Hematopoietic multipotent progenitor cell treated with erythropoietin and hydrocortisone succinate and interleukin-3 and kit ligand, for 8 days (in vitro differentiated cells): ENCODE measurements around the gene SLC17A9.
A peak's percentile ranks its signal among the peaks of the same experiment; 100 is the strongest.

Experiments used
- DNase-seq: peaks from one replicate; pipeline ENCODE4 v3.0.0-alpha.2; 2015

SLC17A9 gene

DNA sequence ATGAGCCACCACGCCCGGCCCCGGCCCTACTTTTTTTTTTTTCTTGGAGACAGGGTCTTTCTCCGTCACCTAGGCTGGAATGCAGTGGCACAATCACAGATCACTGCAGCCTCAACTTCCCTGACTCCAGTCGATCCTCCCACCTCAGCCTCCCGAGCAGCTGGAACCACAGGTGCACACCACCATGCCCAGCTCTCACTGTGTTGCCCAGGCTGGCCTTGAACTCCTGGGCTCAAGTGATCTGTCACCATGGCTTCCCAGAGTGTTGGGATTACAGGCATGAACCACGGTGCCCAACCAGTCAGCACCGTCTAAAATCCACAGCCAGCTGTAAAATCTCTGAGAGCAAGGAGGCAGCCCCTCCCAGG, 17.4 kb downstream of the SLC17A9 start:
- DNase-seq: no peak

DNA sequence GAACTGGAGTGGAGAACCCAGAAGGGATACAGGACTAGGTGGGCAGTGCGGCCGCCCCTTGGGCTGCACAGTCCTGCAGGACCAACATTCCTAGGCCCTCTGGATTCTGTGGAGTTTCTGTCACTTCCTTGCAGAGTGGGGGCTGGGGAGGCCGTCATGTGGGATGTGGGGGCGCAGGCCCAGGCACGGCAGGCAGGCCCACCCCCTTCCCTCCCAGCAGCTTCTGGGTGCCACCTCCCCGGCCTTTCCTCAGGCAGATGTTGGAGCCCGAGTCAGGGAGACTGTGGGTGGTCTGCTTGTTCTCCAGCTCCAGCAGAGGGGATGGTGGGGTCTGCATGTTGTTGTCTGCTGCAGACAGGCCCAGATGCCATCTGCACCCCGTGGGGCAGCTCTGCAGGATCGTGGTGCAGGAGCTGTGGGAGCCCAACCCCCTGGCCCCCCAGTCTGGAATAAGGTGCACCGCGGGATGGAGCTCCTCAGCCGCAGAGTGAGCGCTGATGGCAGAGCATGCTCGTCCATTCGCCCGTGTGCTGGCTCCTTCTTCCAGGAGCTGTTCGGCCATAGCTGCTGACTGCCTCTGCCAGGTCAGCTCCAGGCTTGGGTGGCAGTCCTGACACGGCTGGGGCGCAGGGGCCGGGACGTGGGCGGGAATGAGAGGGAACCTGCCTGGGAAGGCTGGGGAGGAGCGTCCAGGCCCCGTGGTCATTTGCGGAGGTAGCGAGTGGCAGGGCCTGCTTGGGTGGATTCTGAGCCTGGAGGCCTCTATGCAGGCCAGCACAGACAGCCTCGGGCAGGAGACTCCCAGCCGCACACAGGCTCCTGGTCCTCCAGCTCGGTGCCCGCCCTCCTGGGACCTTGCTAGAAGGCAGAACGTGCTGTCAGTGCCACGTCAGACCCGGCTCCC, 18.1 kb downstream of the SLC17A9 start:
- no peak for DNase-seq

DNA sequence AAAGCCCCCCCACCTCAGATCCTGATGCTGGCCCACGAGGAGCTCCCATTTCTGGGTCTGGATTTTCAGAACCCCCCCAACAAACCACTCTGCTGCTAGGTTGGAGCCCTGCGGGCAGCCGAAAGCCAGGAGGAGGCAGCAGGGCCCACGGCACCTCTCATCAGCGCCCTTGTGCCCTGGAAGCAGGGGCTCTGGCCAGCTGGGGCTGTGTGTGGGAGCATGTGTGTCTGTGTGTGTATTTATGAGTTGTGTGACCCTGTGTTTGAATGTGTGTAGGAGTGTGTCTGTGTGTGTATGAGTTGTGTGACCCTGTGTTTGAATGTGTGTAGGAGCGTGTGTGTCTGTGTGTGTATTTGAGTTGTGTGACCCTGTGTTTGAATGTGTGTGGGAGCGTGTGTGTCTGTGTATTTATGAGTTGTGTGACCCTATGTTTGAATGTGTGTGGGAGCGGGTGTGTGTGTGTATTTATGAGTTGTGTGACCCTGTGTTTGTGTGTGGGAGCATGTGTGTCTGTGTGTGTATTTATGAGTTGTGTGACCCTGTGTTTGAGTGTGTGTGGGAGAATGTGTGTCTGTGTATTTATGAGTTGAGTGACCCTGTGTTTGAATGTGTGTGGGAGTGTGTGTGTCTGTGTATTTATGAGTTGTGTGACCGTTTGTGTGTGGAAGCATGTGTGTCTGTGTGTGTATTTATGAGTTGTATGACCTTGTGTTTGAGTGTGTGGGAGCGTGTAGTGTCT, 18.9 kb downstream of the SLC17A9 start:
- no peak for DNase-seq

DNA sequence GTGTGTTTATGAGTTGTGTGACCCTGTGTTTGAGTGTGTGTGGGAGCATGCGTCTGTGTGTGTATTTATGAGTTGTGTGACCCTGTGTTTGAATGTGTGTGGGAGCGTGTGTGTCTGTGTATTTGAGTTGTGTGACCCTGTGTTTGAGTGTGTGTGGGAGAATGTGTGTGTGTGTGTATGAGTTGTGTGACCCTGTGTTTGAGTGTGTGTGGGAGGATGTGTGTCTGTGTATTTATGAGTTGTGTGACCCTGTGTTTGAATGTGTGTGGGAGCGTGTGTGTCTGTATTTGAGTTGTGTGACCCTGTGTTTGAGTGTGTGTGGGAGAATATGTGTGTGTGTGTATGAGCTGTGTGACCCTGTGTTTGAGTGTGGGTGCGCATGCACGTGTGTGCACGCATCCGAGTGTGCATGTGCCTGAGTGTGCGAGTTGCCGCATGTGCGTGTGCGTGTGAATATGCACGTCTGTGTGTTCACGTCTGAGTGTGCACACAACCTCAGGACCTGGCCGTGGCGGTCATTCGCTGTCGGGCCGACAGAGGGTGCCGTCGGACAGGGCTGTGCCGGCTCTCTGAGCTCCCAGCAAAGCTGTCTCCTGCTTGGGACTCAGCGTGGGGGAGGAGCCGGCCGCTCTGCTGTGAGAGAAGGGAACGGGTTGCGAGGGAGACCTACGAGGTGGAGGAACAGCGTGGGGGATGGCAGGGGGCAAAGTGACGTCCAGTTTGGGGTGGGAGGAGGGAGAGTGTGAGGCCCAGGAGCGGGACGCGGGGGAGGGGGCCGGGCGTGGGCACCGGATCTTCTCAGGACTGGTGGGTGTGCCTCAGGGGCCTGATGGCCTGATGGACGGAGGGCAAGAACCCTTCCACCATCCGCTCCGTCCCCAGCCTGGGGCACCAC, 19.7 kb downstream of the SLC17A9 start:
- DNase-seq: peak; percentile 79

DNA sequence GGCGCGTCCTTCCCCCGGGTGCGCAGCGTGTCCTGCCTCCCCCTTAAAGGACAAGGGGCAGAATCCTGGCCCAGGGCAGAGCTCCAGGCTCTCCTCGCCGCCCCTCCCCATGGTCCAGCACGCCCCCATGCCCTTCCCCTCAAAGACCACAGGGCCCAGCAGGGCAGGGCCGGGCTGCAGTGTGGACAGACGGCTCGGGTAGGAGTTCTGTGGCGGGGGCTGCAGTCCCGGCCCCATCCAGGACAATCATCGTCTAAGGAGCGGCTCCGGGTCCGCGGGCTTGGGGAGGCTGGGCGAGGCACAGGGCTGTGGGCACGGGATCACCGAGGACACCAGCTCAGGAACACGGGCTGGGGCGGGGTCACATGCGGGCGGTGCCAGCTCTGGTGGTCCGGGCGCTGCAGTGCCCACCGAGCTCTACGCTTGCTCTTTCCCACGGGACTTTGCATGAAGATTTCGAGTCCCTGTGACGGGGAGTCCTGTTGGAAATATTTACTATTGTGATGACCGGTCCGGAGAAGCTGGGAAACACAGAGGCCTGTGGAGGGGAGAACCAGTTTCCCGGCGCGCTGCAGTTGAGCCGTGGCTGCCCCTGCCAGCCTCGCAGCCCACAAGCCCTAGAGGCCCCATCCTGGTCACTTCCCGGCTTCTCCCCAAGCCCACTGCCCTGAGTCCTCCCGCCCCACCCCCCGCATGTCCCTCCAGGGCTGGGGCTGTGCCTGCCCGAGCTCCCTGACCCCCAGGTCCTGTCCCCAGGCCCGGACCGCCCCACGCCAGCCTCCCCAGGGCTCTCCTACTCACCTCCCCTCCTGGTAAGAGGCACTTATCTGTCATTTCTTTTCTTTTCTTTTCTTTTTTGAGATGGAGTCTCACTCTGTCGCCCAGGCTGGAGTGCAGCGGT, 20.6 kb downstream of the SLC17A9 start:
- no peak for DNase-seq

DNA sequence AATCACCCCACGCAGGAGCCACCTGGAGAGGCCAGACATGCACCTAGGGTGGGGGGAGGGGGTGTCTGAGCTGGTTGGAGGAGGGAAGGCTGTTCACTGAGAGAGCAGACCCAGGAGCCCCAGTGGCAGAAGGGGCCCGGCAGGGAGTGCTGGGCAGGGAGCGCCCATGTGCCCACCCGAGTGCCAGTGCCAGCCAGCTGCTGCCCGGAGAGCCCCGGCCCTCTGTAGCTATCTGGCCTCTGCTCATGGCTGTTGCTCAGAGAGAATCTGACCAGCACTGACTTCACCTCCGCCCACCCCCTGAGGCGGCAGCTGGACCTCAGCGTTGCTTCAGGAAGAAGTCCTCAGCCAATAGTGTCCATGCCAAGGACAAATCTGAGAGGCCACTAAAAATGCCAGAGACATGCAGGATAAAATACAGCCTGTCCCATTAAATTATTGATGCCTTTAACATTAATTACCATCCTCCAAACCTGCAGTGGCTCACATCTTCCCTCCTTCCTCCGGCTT, 22.8 kb downstream of the SLC17A9 start:
- DNase-seq: no peak

DNA sequence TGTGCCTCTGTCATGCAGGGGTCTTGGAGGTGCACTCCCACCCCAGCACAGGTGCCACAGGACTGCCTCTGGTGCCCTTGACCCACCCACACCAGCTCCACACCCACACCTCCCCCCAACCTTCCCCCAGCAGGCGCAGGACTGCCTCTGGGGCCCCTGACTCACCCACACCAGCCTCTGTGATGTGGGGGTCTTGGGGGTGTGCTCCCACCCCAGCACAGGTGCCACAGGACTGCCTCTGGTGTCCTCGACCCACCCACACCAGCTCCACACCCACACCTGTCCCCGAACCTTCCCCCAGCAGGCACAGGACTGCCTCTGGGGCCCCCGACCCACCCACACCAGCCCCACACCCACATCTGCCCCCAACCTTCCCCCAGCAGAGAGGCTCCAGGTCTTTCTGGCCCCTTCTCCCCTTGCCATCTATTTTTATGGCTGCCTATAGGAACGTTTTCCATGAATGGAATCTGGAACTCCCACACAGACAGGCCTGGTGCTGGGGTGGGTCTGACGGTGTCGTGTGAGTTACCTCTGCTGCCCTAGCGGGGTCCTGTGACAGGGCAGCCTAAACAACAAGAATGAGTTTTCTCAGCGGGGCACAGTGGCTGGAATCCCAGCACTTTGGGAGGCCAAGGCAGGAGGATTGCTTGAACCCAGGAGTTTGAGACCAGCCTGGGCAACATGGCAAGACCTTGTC, 23.5 kb downstream of the SLC17A9 start:
- DNase-seq: no peak

DNA sequence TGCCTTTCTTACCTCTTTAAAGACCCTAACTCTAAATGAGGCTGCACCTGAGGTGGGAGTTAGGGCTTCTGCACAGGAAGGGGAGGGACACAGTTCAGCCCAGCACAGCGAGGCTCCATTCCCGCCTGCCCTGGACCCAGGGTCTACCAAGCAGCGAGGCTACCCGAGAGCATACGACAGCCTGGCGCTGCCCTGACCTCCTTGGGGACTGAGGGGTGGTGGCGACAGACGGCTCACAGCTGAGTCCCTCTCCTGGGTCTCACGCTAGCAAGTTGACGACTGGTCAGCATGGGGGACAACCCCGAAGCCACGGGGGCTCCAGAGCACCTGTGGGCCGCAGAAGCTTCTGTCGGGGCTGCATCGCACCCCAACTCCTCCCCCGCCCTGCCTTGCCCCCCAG, 24.4 kb downstream of the SLC17A9 start:
- DNase-seq: no peak

DNA sequence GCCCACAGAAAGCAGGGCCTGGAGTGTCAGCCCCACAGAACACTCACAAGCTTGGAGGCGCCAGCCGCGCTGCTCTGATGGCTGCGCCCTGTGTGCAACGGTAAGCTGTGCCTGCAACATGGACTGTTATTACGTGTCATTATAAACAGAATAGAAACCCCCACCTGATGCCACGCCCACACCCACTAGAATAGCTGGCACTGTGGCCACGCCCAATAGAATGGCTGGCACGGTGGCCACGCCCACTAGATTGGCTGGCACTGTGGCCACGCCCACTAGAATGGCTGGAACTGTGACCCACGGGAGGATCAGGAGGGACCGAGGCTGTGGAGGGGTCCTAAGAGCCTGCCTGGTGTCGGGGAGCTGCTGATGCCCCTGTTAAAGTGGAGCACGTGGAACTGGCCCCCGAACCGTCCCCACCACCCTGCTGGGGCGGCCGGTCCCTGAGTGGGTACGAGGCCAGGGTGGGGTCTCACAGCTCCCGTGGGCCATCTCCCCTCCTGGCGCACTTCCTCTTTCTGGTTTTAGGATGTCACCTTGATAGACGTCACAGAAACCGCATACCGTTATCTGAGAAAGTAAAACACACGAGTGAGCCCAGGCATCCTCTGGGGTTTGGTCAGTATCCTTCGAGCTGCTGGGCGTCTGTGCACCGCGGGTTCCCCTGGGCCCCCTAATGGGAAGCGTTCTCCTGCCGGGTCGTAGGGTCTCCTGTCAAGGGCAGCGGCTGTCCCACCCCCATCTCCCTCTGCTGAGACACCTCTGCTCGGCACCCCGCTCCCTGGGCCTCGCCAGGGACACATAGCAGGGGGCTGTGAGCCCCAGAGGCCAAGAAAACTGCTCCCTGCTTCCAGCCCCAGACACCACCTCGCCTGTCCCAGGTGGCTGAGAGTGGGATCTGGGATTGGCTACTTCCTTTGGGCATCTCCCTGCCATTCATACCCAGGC, 25.4 kb downstream of the SLC17A9 start:
- DNase-seq: peak; percentile 78

DNA sequence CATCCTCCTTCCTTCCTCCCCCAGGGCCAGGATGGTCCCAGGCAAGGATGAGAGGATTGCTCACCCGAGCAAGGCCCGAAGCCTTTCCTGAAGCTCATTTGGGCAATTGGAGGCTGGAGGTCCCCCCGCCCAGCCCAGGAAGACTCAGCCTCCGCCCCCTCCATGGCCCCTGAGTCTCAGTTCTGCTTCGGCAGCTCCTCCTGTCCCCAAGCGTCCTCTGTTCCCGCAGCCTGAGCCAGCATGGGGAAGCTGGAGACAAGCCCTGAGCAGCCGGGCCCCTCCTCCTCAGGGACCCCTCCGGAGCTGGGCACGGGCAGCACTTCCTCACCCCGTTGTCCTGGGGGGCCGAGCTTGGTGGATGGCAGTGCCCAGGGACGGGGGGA, 26.0 kb downstream of the SLC17A9 start:
- DNase-seq: no peak

DNA sequence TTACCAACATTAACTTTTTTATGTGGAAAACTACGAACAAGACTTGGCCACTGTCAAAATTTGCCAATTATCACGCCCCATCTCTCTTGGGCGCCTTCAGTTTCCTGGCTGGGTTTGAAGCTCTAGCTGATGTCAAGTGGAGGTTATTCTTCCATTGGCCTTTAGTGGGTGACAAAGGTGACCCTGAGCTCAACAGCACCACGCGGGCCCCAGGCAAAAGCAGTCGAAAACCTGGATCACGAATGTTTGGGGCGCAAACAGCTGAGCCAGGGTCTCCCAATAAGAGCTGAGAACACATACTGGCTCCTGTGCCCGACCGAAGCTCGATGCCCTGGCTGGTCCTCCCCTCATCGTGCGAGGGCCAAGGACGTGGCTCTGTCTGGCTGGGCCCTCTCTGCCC, 26.8 kb downstream of the SLC17A9 start:
- DNase-seq: no peak

DNA sequence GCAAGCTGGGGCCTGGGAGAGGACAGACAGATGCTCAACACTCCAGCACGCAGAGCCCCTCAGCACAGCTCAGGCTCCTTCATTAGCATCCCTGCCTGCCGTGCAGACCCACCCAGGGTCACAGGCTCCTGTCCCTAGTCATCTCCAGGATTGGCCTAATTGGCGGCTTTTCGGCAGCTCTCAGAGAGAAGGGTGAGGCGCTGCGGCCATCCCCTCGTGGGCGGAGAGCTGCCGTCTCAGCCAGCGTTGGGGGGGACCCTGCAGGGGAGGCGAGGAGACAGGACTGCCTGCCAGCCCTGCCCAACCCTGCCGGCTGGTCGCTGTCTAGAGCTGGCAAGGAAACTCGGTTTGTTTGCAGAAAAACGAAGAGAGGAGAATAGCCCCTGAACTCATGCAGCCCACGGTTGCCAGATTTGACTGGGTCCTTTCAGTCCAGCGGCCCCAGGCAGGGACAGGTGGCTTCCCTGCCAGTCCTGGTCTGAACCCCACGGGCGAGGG, 27.4 kb downstream of the SLC17A9 start:
- no peak for DNase-seq

DNA sequence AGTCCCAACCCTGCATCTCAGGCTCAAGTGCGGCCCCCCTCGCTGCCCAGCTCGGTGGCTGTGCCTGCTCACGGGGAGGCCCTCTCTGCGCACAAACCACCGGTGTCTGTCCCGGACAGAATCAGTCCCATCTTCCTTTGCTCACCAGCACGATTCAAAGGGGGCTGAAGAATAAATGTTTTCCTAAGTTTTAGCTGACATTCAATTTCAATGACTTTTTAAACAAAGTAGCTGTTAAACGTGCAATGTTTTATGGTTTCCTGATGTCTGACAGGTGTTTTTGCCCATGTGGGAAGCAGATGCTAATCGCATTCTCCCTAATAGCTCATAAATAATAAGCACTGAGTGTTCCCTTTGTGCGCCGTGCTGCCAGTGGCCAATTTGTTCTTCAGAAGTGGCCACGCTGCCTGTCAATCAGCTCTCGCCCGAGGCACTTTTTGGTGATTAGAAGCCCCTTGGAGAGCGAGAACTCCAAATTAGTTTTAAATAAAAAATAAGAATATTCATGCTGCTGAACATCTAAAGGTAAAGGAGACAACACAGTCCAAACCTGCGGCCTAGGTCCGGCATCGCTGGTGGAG, 28.0 kb downstream of the SLC17A9 start:
- DNase-seq: no peak

DNA sequence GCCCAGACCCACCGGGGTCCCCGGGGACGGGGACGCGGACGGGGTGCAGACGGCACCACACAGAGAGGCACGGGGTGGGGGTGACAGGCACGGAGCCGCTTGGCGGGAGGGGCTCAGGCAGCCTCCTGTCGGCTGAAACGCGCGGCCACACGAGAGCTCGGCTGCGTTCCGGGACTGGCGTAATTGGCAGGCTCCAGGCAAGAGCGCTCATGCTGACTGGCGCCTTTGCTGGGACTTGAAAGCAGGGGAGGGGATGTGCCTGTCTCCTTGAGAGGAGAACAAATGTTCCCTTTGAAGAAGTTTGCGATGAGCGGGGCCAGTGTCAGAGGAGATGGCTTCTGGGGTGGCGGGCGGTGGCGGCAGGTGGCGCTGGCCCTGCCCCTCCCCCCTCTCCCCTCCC, 28.5 kb downstream of the SLC17A9 start:
- no peak for DNase-seq

DNA sequence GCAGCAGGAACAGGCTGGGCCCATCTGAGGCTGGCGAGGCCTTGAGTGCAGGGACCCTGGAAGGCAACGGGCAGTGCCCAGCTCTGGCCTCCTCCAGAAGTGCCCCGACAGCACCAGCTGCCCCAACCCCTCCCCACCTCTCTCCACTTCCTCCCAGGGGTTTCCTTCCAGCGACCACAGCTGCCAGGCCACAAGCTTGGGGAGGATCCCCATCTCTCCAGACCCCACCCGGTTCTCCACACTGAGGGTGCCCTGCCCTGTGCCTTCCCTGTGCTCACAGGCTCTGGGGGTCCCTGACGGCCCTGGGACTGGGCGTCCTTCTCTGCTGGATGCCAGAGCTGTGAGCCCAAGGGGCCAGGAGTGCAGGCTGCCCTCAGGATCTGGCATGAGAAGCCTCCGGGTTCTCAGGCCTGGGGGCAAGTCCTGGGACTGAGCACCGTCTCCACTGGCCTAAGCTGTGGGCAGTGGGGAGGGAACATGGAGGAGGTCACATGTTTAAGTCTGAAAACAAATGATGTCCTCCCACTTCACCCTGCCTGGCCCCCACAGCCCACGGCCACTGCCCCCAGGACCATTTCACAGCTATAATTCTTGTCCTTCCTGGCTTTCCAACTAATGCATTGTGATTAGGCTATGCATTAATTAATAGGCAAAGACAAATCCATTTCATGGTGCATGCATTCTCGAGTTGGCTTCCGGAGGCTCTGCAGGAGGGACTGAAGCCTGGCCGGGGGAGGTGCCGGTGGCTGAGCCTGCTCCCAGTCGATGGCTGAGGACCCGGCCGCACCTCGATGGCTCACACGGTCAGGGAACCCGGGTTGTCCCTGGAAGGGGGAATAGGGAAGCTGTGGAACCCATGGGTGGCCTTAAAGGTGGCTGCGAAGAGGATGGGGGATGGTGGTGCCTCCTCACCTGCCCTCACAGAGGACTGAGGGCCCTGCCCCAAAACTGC, 29.9 kb downstream of the SLC17A9 start:
- DNase-seq: no peak

DNA sequence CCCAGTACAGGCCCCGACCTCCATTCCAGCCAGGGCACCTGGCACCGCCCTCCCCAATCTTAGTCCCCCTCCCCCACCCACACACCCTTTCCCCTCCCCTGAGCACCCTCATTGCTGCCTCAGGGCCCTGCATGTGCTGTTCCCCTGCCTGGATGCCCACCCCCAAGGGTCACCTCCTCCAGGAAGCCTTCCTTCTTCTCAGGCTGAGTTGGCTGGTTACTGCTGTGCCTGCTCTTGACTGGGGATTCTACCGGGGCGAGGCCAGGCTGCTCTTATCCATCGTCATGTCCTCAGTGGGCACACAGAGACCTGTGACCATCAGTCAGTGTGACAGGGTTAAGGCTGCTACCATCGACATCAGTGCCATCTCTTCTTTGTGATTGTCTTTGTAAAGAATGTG, 30.7 kb downstream of the SLC17A9 start:
- DNase-seq: no peak

DNA sequence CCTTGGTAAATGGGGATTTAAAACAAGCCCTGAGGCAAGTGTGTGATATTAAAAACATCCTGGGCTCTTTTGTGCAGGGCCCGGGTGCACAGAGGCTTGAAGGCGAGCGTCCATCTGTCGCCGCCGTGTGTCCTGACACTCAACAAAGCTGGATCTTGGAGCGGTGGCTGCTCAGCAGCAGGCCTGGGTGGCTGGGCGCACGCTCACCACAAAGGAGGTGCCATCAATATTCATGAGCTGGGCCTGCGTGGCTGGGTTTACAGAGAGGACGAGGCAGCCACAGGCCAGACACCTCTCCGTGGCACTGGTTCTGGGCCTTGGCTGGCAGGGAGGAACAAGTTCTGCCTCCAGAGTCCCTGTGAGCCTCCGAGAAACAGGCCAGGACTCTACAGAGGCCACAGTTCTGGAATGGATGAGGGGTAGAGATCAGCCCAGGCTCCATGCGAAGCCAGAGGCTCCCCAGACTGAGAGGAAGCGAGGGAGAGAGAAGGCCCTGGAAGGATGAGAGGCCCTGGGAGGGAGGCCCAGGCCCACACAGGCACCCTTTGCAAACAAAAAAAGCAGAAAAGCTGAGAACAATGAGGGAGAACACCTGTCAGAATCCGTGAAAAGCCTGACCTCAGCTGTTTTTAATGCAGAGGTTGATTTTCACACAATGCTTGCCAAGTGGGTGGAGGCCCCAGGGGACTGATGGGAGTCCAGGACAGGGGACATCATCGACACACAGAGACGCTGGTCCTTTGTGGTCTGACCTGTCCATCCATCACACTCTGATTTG, 32.3 kb downstream of the SLC17A9 start:
- DNase-seq: no peak

DNA sequence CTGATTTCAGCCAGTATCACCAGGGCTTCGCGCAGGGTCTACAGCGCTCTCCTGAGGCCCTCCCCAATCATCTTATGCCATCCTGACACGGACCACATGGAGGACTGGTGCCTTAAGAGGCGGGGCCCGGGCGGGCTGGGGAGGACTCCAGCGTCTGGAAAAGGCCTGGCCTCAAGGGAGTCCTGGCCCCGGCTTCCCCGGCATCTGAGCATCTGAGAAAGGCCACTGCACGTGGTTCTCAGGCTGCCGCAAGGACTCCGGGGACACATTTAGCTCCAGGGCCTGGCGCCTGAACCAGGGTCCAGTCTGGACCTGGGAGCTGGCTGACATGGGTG, 32.9 kb downstream of the SLC17A9 start:
- no peak for DNase-seq
